DOHH2 (cell line): Measurements from ENCODE around the gene RAP2B.

Experiments
- EZH2phosphoT487 ChIP-seq: fragments of 200-600 bp; sonication (generic); IDR thresholded peaks from 2 replicates; pipeline ENCODE4 v1.6.1; 2017; ENCODE audit warnings: borderline replicate concordance, mild to moderate bottlenecking, antibody characterized with exemption, low read length, moderate library complexity, mixed read lengths
- TF ChIP-seq, protein P1 (sequence below): fragments of 200-600 bp; sonication (generic); IDR thresholded peaks from one replicate; pipeline ENCODE4 v1.5.1; 2014; ENCODE audit warnings: antibody characterized with exemption, mild to moderate bottlenecking, low read depth, low read length; ENCODE audit not compliant: poor library complexity, severe bottlenecking

DNA sequence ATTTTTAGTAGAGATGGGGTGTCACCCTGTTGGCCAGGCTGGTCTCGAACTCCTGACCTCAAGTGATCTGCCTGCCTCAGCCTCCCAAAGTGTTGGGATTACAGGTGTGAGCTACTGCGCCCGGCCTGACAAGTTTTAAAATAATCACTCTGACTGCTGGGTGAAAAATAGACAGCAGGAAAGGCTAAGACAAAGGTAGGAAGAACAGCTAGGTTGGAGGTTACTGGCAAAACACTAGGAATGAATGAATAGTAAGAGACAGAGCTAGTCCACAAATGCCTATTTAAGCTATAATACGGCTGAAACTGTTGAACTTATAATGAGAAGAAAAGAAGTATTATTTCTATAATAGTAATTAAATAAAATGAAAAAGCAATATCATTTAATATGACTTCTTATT lies 46.7 kb upstream of the RAP2B start:
- TF ChIP-seq, protein P1, sequence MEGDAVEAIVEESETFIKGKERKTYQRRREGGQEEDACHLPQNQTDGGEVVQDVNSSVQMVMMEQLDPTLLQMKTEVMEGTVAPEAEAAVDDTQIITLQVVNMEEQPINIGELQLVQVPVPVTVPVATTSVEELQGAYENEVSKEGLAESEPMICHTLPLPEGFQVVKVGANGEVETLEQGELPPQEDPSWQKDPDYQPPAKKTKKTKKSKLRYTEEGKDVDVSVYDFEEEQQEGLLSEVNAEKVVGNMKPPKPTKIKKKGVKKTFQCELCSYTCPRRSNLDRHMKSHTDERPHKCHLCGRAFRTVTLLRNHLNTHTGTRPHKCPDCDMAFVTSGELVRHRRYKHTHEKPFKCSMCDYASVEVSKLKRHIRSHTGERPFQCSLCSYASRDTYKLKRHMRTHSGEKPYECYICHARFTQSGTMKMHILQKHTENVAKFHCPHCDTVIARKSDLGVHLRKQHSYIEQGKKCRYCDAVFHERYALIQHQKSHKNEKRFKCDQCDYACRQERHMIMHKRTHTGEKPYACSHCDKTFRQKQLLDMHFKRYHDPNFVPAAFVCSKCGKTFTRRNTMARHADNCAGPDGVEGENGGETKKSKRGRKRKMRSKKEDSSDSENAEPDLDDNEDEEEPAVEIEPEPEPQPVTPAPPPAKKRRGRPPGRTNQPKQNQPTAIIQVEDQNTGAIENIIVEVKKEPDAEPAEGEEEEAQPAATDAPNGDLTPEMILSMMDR: no peak
- no peak for TF ChIP-seq EZH2phosphoT487
